ENCODE results near the gene CCAR1.
A peak's percentile ranks its signal among the peaks of the same experiment; 100 is the strongest.
"Not testable (repeated sequence)": the region's sequence is repeated elsewhere in the genome, so short reads cannot be mapped to it uniquely, and the experiment has no call there.

CCAR1 gene

DNA sequence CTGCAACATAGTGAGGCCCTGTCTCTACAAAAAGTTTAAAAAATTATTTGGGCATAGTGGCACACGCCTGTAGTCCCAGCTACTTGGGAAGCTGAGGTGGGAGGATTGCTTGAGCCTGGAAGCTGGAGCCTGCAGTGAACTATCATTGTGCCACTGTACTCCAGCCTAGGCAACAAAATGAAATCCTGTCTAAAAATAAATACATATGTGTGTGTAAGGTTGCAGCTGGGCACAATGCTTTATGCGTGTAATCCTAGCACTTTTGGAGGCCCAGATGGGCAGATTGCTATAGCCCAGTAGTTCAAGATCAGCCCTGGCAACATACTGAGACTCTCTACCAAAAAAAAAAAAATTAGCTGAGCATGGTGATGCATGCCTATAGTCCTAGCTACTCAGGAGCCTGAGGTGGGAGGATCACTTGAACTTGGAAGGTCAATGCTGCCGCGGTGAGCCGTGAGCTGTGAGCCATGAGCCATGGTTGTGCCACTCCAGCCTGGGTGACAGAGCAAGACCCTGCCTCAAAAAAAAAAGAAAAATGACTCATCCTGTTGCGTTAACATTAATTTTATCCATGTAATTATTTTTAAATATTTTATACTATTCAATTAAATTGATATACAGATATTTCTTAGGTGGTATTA lies 38.3 kb downstream of the CCAR1 start:
- no peak for DNase-seq

DNA sequence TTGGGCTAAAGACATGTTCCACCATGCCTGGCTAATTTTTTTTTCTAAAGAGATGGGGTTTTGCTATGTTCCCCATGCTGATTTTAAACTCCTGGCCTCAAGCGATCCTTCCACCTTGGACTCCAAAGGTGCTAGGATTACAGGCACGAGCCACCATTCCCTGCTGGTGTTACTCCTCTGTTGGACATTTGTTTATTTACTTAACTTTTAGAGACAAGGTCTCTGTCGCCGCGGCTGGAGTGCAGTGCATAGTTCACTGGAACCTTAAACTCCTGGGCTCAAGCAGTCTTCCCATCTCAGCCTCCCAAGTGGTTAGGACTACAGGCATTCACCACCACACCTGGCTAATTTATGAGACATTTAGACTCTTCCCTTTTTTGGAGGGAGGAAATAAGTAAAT lies 38.9 kb downstream of the CCAR1 start:
- DNase-seq: no peak

DNA sequence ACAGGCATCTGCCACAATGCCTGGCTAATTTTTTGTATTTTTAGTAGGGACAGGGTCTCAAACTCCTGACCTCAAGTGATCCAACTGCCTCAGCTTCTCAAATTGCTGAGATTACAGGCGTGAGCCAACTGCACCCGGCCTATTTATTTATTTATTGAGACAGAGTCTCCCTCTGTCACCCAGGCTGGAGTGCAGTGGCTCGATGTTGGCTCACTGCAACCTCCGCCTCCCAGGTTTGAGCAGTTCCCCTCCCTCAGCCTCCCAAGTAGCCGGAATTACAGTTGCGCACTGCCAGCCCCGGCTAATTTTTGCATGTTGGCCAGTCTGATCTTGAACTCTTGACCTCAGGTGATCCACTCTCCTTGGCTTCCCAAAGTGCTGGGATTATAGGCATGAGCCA lies 46.4 kb downstream of the CCAR1 start:
- DNase-seq: not testable (repeated sequence)

DNA sequence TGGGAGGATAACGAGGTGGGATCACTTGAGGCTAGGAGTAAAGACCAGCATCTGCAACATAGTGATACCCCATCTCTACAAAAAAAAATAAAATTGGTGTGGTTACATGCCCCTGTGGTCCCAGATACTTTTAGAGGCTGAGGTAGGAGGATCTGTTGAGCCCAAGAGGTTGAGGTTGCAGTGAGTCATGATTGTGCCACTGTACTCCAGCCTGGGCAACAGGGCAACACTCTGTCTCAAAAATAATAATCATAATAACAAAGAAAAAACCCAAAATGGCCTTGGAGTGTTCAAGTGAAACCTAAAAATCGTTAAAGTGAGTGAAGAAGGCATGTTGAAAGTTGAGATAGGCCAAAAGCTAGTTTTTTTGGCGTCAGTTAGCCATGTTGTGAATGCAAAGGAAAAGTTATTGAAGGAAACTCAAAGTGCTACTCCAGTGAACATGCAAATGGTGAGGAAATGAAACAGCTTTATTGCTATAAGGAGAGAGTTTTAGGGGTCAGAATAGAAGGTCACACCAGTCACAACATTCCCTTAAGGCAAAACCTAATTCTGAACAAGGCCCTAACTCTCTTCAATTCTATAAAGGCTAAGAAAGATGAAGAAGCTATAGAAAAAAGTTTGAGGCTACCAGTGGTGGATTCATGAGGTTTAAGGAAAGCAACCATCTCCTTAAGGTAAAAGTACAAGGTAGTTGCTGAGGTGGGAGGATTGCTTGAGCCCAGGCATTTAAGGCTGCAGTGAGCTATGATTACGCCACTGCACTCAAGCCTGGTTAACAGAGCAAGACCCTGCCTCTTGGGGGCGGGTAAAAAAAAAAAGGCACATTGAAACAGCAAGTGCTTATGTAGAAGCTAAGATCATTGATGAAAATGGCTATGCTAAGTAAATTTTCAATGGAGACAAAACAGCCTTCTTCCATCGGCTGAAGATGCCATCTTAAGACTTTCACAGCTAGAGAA lies 60.9 kb downstream of the CCAR1 start:
- no peak for DNase-seq

DNA sequence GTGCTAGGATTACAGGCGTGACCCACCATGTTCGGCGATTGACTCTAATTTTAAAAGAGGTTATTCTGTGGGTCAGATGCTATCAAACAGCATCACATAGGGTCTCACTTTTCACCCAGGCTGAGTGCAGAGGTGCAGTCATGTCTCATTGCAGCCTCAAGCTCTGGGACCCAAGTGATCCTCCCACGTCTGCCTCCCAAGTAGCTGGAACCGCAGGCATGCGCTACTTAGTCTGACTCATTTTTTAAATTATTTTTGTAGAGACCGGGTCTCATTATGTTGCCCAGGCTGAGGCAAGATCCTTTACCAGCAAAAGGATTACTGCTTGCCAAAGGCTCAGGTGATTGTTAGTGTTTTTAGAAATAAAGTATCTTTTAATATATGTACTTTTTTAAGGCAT lies 63.4 kb downstream of the CCAR1 start:
- DNase-seq: no peak

DNA sequence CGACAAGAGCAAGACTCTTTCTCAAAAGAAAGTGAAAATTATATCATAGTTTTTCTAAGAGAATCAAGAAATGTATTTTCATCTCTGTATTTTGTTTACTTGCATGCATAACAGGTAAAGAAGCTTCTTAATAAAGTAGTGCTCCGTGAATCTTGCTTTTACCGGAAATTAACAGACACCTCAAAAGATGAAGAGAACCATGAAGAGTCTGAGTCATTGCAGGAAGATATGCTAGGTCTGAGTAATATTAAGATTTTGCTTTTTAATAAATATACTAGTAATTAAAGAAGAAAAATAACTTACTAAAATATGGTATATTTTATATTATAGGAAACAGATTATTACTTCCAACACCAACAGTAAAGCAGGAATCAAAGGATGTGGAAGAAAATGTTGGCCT lies 66.8 kb downstream of the CCAR1 start:
- DNase-seq: no peak

DNA sequence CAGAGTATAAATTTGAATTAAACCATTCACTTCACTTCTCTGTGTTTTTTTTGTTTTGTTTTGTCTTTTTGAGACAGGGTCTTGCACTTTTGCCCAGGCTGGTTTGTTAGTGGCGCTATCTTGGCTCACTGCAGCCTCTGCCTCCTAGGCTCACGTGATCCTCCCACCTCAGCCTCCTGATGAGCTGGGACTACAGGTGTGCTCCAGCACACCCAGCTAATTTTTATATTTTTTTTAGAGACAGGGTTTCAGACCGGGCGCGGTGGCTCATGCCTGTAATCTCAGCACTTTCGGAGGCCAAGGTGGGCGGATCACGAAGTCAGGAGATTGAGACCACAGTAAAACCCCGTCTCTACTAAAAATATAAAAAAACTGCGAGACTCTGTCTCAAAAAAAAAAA lies 69.4 kb downstream of the CCAR1 start:
- DNase-seq: no peak

DNA sequence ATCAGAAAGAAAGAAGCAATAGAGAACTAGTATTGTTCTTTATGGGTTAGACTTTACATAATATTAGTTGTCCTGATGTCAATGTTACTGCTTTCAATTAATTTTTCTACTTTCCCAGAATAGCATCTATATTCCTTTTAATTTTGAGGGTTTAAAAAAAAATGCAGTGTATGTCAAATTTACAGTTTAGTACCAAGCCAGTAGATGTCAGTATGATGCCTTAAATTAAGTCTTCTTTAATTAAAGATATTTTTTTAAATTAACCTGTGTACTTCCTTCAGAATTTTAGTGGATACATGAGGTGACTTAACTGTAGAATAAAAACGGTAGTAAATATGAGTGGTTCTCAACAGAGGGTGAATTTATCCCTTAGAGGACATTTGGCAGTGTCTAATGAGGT lies 71.1 kb downstream of the CCAR1 start:
- DNase-seq: peak; percentile 18

DNA sequence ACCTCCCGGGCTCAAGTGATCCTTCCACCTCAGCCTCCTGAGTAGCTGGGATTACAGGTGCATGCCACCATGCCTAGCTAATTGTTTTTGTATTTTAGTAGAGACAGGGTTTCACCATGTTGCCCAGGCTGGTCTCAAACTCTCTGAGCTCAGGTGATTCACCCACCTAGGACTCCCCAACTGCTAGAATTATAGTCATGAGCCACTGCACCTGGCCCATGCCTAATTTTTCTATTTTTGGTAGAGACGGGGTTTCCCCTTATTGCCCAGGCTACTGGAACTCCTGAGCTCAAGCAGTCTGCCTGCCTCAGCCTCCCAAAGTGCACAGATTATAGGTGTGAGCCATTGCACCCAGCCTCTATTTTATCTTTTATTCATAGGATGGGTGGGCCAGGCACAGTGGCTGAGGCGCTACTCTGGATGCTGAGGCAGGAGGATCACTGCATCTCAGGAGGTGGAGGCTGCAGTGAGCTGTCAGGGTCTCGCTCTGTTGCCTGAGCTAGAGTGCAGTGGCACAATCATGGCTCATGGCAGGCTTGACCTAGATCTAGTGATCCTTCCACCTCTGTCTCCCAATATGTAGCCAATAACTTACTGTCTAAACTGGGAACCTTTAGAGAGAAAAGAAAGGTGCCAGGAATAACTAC lies 75.0 kb downstream of the CCAR1 start:
- no peak for DNase-seq

DNA sequence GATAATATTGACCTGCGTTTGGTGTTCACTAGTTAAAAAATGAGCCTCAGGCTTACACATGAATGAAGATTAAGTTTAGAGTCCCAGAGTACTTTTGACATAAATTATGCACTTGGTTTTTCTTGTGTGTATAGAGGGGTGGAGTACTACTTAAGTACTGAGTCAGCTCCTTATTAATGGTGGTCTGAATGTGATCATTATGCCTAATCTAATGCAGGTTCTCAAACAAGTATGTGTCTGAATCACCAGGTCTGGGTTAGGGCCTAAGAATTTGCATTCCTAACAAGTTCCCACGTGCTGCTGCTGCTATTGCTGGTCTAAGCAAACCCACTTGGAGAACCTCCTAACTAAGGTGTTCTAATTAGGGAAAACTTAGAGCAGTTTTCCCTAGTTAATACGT lies 75.6 kb downstream of the CCAR1 start:
- no peak for DNase-seq

DNA sequence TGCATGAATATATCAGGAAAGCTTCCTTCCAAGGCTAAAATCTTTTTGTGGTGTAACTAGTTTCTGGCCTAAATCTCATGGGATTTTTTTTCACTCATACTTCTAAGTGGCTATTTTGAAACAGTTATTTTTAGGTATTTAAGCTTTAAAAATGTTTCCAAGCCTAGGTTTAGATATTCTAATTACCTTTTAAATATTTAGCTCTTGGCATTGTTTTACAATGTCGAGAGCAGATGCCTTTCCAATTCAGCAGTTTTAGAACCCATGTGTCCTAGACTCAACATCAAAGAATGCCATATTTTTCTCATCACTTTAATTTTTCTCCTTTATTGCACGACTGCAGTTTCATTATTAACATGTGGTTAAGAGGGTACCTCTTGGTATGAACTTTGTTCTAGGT lies 79.2 kb downstream of the CCAR1 start:
- DNase-seq: no peak

DNA sequence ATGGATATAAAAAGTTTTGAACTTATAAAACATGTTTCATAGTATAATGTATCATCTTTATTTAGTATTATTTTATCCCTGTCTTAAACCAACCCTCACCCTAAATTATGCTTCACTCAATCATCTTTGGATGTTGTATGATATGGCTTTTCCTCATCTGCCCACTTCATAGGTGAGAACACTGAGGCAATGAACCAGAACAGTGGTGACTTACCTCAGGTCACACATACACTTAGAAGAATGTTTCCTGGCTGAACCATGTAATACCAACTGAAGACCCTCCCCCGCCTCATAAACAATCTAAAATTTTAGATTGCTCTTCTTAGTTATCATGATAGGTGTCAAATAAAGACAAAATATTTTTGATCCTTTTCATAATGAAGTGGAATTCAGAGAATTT lies 83.7 kb downstream of the CCAR1 start:
- no peak for DNase-seq

DNA sequence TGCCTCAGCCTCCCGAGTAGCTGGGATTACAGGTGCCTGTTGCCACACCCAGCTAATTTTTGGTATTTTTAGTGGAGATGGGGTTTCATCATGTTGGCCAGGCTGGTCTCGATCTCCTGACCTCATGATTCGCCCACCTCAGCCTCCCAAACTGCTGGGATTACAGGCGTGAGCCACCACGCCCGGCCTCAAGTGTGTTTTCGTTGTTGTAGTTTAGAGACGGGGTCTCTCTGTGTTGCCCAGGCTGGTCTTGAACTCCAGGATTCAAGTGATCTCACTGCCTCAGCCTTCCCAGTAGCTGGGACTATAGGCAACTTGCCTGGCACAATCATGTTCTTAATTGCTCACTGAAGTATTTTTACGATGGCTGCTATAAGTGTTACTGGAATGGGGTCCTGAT lies 89.8 kb downstream of the CCAR1 start:
- DNase-seq: not testable (repeated sequence)

DNA sequence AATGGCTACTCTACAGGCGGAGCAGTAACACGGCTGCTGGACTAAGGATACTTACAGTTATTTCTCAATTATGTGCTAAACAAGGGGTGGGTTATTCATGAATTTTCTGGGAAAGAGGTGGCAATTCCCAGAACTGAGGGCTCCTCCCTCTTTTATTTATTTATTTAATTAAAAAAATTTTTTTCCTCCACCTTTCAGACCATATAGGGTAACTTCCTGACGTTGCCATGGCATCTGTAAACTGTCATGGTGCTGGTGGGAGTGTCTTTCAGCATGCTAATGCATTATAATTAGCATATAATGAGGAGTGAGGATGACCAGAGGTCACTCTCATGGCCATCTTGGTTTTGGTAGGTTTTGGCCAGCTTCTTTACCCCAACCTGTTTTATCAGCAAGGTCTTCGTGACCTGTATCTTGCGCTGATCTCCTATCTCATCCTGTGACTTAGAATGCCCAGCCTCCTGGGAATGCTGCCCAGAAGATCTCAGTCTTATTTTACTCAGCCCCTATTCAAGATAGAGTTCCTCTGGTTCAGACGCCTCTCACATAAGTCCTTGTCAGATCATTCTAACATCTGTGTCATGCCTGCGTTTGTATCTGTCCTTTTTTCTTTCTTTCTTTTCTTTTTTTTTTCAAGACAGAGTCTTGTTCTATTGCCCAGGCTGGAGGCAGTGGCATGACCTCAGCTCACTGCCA lies 90.4 kb downstream of the CCAR1 start:
- DNase-seq: peak; percentile 41

DNA sequence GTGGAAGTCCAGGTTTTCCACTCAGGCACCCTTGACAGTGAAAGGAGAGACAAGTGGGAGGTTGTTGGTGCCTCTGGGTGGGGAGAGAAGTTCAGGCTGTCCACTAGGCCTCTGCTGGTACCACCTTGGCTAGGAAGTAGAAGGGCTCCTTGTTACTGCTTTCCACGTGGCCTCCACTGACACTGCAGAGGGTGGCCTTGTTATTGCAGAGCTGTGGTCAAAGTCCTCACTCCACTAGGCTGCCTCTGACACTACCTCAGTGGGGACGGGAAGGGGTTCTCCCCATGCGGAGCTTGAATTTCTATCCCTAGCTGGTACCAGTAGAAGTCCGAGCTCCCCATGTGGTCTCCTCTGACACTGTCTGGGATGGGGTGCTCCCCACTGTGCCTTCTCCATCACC lies 91.4 kb downstream of the CCAR1 start:
- no peak for DNase-seq

DNA sequence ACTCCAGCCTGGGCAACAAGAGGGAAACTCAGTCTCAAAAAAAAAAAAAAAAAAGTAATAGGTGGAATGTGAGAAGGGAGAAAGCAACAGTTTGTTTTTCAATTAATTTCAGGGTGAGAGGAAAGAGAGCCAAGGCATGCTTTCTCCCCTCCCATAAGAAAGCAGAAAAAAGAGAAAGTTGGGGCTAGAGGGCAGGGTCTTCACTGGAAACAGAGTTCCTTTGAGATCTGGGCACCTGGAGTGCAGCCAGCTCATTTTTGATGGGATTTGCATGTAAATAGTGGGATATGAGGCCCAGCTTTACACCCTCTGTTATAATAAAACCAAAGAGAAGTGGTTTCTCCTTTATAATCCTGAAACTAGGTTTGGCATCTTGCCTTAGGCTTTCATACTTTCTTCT lies 92.5 kb downstream of the CCAR1 start:
- DNase-seq: no peak

DNA sequence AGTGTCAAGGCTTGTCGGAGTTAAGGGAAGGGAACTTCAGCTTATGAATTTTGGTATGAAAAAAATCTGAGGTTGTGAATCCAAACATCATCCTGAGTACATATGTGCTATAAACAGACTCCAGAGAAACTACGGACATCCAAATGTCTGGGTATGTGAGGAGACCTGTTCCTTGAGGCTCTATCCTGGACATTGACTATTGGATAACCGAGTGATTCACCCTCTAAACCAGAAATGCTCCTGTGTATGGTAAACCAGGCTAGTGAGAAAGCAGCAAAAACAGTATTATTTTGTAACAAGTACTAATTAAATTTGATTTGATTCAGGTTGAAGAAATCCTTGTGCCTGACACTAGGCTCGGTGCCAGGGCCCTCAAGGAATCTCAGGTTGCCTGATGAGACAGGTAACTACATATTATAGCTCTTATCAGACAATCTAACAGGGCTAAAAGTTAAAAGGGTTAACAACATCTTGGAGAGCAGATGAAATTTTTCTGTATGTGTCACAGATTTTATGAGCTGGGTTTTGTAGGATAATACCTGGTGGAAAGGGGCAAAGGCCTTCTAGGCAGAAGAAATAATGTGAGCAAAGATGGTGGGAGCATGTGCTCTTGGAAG lies 95.9 kb downstream of the CCAR1 start:
- DNase-seq: no peak

DNA sequence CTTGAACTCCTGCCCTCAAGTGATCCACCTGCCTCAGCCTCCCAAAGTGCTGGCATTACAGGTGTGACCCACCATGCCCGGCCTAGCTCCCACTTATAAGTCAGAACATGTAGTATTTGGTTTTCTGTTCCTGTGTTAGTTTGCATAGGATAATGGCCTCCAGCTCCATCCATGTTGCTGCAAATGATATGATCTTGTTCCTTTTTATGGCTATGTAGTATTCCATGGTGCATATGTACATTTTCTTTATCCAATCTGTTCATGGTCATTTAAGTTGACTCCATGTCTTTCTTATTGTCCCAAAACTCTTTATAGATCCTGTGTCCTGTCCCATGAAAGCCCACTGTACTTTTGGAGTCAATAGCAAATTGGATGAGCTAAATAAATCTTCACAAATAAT lies 99.3 kb downstream of the CCAR1 start:
- DNase-seq: not testable (repeated sequence)

DNA sequence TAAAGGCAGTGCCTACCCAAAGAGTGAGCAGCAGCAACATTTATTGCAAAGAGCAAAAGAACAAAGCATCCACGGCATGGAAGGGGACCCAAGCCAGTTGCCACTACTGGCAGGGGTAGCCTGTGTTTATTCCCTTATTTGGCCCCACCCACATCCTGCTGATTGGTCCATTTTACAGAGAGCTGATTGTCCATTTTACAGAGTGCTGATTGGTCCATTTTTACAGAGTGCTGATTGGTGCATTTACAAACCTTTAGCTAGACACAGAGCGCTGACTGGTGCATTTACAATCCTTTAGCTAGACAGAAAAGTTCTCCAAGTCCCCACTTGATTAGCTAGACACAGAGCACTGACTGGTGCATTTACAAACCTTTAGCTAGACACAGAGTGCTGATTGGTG lies 101.6 kb downstream of the CCAR1 start:
- peak; percentile 34 for DNase-seq

DNA sequence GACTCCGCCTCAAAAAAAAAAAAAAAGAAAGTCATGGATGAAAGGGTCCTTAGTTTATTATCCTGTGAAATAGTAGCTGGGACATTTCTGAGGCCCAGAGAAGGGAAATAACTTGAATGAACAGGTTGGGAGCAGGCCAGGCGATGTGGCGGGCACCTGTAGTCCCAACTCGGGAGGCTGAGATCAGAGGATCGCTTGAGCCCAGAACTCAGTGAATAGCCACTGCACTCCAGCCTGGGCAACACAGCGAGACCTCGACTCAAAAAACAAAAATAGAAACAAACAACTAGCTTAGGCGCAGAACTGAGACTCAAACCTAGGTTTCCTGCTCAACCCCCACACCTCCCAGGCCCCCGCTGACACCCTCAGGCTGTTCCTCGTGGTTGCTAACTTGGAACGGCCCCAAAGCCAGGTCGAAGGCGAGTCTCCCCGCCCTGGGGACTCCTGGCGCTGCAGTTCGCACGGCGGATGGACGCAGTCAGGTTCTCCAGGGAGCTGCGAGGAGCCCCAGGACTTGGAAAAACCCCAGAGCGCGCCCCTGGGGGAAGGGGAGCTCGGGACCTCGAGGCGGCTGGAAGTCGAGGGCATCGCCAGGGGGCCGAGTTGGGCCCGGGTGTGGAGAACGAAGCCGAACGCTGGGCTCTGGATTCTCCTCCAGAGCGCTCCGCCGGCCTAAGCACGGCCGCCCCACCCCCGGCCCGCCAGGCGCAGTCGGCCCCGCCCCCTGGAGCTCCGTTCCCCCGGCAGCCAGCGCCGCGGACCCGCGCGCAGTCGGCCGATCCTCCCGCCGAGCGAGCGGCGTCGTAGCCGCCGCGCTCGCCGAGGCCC lies 105.9 kb downstream of the CCAR1 start, which contains the start of gene STOX1:
STOX1 (plus strand) TSS at position 768 of the 828 bp plus-strand sequence. CDS start 93 bp downstream, outside the sequence.
- peak; percentile 66 for DNase-seq

DNA sequence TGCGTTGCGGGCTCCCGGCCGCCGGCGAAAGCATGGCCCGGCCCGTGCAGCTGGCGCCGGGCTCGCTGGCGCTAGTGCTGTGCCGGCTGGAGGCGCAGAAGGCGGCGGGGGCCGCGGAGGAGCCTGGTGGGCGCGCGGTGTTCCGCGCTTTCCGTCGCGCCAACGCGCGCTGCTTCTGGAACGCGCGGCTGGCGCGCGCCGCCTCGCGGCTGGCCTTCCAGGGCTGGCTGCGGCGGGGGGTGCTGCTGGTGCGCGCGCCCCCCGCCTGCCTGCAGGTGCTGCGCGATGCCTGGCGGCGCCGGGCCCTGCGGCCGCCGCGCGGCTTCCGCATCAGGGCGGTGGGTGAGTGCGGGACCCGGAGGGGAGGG lies 106.5 kb downstream of the CCAR1 start:
- DNase-seq: not testable (repeated sequence)

All from OCI-M1 (cell line).